NT2/D1 (cell line): ENCODE data around the gene STRADB.

Experiments used
- SUZ12 ChIP-seq: IDR thresholded peaks from 2 replicates; pipeline ENCODE4 v1.6.1; 2011; ENCODE audit not compliant: insufficient read length, insufficient read depth; ENCODE audit errors: extremely low read depth
- YY1 ChIP-seq: IDR thresholded peaks from 2 replicates; pipeline ENCODE4 v1.6.1; 2011; ENCODE audit not compliant: insufficient read length, insufficient read depth
- ZNF274 ChIP-seq: IDR thresholded peaks from 2 replicates; pipeline ENCODE4 v1.6.1; 2011; ENCODE audit warnings: mild to moderate bottlenecking, low read depth, low read length

DNA sequence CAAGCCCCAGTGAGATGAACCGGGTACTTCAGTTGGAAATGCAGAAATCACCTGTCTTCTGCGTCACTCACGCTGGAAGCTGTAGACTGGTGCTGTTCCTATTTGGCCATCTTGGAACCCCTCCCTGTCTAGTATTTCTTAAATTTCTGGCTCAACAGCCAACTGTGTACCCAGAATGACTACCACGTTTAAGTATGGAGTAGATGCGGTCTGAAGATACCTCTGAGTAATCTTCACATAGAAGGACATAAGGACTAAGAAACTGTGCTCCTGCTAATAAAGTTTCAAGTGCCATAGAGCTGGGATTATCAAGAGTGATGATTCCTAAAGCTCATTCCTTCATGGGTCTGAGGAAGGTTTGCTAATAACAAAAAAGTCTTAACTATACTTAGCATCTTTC is 20.7 kb upstream of the STRADB start:
- no peak for TF ChIP-seq YY1
- no peak for TF ChIP-seq ZNF274
- no peak for TF ChIP-seq SUZ12
